A549 (cell line): ENCODE measurements around the gene MVK. TPM values are rescaled to one million over a fixed set of nuclear protein-coding genes. Genes with fewer than 3 reads are reported as not detected.

Experiments
- ATAC-seq, 2 experiments: fragments of 200-7000 bp in 1 of 2; fragments of >200 bp in 1 of 2; cut with Nextera tagmentation in 1 of 2; cut with Tn5 transposase in 1 of 2; 3 replicates each; pipeline versions ENCODE4 v1.8.0 to v1.9.1; 2018 to 2020; ENCODE audit warnings: mild to moderate bottlenecking in 1 of 2, moderate library complexity in 1 of 2
- CTCF ChIA-PET: fragments of 300-600 bp; sonication (Branson Sonifier 250); formaldehyde crosslinking; extraction: SDS; loops from one replicate; lab custom pipeline; 2021; ENCODE audit warnings: antibody characterized with exemption, inconsistent platforms; lab: Yijun Ruan, JAX
- POLR2A ChIA-PET: fragments of 350-600 bp; formaldehyde crosslinking; extraction: SDS; loops from one replicate; lab custom pipeline; 2021; ENCODE audit warnings: antibody characterized with exemption, inconsistent platforms; lab: Yijun Ruan, JAX
- DNase-seq, 2 experiments: peaks; one replicate each; pipeline versions ENCODE4 v3.0.0 to v3.0.0-alpha.2; 2011 to 2016; ENCODE audit warnings: low read depth in 1 of 2, low spot score in 1 of 2
- FAIRE-seq: peaks from 2 replicates; lab custom pipeline; 2011; peaks lifted over from hg19 to GRCh38; lab: Jason Lieb, UNC
- H3K27ac ChIP-seq, 2 experiments: fragments of >200 bp; sonication (Bioruptor Twin); formaldehyde crosslinking; 3 replicates each; pipeline ENCODE4 v1.5.1; 2016 to 2017
- H3K4me1 ChIP-seq: fragments of >200 bp; sonication (Bioruptor Twin); formaldehyde crosslinking; 3 replicates; pipeline ENCODE4 v1.6.1; 2016
- H3K4me2 ChIP-seq: fragments of >200 bp; sonication (Bioruptor Twin); formaldehyde crosslinking; 3 replicates; pipeline ENCODE4 v1.6.1; 2016
- H3K4me3 ChIP-seq: fragments of >200 bp; sonication (Bioruptor Twin); formaldehyde crosslinking; 3 replicates; pipeline ENCODE4 v1.5.1; 2016
- H3K9me3 ChIP-seq: fragments of >200 bp; sonication (Bioruptor Twin); formaldehyde crosslinking; 3 replicates; pipeline ENCODE4 v1.6.1; 2016
- BCL3 ChIP-seq: fragments of >200 bp; sonication (Bioruptor Twin); formaldehyde crosslinking; IDR thresholded peaks from 3 replicates; pipeline ENCODE4 v1.6.1; 2016
- BHLHE40 ChIP-seq: IDR thresholded peaks from 2 replicates; pipeline ENCODE4 v1.6.1; 2012; ENCODE audit warnings: low read depth, low read length, inconsistent platforms
- CBX2 ChIP-seq: fragments of 200-600 bp; sonication (generic); IDR thresholded peaks from 2 replicates; pipeline ENCODE4 v1.6.1; 2016; ENCODE audit warnings: low read depth, mild to moderate bottlenecking, borderline replicate concordance
- CHD4 ChIP-seq: fragments of 200-600 bp; sonication (generic); IDR thresholded peaks from 2 replicates; pipeline ENCODE4 v1.6.1; 2016; ENCODE audit warnings: antibody characterized with exemption, mild to moderate bottlenecking, borderline replicate concordance
- CTCF ChIP-seq: fragments of >200 bp; sonication (Bioruptor Twin); formaldehyde crosslinking; IDR thresholded peaks from 3 replicates; pipeline ENCODE4 v1.5.1; 2016
- E2F6 ChIP-seq: IDR thresholded peaks from 2 replicates; pipeline ENCODE4 v1.6.1; 2012; ENCODE audit warnings: low read depth, borderline replicate concordance
- EHF ChIP-seq: fragments of 250-450 bp; sonication (Bioruptor Pico); IDR thresholded peaks from 2 replicates; pipeline ENCODE4 v1.5.0; 2020; ENCODE audit warnings: mild to moderate bottlenecking
- EHMT2 ChIP-seq: fragments of 200-600 bp; sonication (generic); IDR thresholded peaks from 2 replicates; pipeline ENCODE4 v1.6.1; 2016; ENCODE audit warnings: antibody characterized with exemption, low read depth, mild to moderate bottlenecking, moderate library complexity
- EP300 ChIP-seq, 2 experiments: fragments of >200 bp; sonication (Bioruptor Twin); formaldehyde crosslinking; IDR thresholded peaks; 2 replicates in 1 of 2; 3 replicates in 1 of 2; pipeline ENCODE4 v1.6.1; 2016 to 2017
- ESRRA ChIP-seq: fragments of 150-350 bp; IDR thresholded peaks from 2 replicates; pipeline ENCODE4 v1.6.1; 2014; ENCODE audit warnings: mild to moderate bottlenecking, low read length, borderline replicate concordance
- FOXS1 ChIP-seq: fragments of 250-450 bp; sonication (Bioruptor Pico); IDR thresholded peaks from 2 replicates; pipeline ENCODE4 v1.5.0; 2020; ENCODE audit warnings: mild to moderate bottlenecking, moderate library complexity
- HDAC2 ChIP-seq: fragments of 200-600 bp; sonication (generic); IDR thresholded peaks from 2 replicates; pipeline ENCODE4 v1.6.1; 2016
- HES2 ChIP-seq: fragments of >200 bp; sonication (Bioruptor Twin); formaldehyde crosslinking; IDR thresholded peaks from 2 replicates; pipeline ENCODE4 v1.6.1; 2016
- HMGXB4 ChIP-seq: fragments of 250-450 bp; sonication (Bioruptor Pico); IDR thresholded peaks from 2 replicates; pipeline ENCODE4 v1.5.0; 2021; ENCODE audit warnings: mild to moderate bottlenecking, moderate library complexity, borderline replicate concordance
- HOXA7 ChIP-seq: fragments of 250-450 bp; sonication (Bioruptor Pico); IDR thresholded peaks from 2 replicates; pipeline ENCODE4 v1.5.0; 2020; ENCODE audit warnings: mild to moderate bottlenecking, moderate library complexity
- HOXB5 ChIP-seq: fragments of 250-450 bp; sonication (Bioruptor Pico); IDR thresholded peaks from 2 replicates; pipeline ENCODE4 v1.5.0; 2020; ENCODE audit warnings: mild to moderate bottlenecking, moderate library complexity
- KDM1A ChIP-seq: fragments of 200-600 bp; sonication (generic); IDR thresholded peaks from 2 replicates; pipeline ENCODE4 v1.6.1; 2016; ENCODE audit warnings: low read depth, mild to moderate bottlenecking
- MAFK ChIP-seq: fragments of 450-650 bp; IDR thresholded peaks from 2 replicates; pipeline ENCODE4 v1.6.1; 2014; ENCODE audit not compliant: partially characterized antibody
- MAZ ChIP-seq: fragments of 150-350 bp; IDR thresholded peaks from 2 replicates; pipeline ENCODE4 v1.6.1; 2014; ENCODE audit warnings: antibody characterized with exemption, low read depth, low read length, borderline replicate concordance
- NFE2L2 ChIP-seq: fragments of 150-350 bp; conservative IDR thresholded peaks from 2 replicates; pipeline ENCODE4 v1.6.1; 2014; ENCODE audit warnings: low read length
- RCOR1 ChIP-seq: fragments of 150-350 bp; IDR thresholded peaks from 2 replicates; pipeline ENCODE4 v1.6.1; 2014; ENCODE audit warnings: antibody characterized with exemption, low read length, low read depth
- REST ChIP-seq: fragments of 200-600 bp; sonication (generic); IDR thresholded peaks from 2 replicates; pipeline ENCODE4 v1.6.1; 2016; ENCODE audit warnings: antibody characterized with exemption, mild to moderate bottlenecking, moderate library complexity
- RNF2 ChIP-seq: fragments of 200-600 bp; sonication (generic); IDR thresholded peaks from 2 replicates; pipeline ENCODE4 v1.6.1; 2016; ENCODE audit warnings: low read depth, mild to moderate bottlenecking, antibody characterized with exemption, moderate library complexity, borderline replicate concordance
- SREBF2 ChIP-seq: fragments of 450-650 bp; IDR thresholded peaks from 2 replicates; pipeline ENCODE4 v1.6.1; 2014; ENCODE audit warnings: mild to moderate bottlenecking, moderate library complexity
- TFCP2L1 ChIP-seq: fragments of 250-450 bp; sonication (Bioruptor Pico); IDR thresholded peaks from 2 replicates; pipeline ENCODE4 v1.5.0; 2021; ENCODE audit warnings: mild to moderate bottlenecking
- ZFP36 ChIP-seq: fragments of 450-650 bp; IDR thresholded peaks from 2 replicates; pipeline ENCODE4 v1.6.1; 2014; ENCODE audit warnings: borderline replicate concordance; ENCODE audit not compliant: partially characterized antibody
- WGBS: methylation state at CpG from one replicate; pipeline ENCODE4 v1.1.6; 2017; ENCODE audit errors: missing lambda C conversion rate; 5-methylcytosine and 5-hydroxymethylcytosine counted together
- polyA plus RNA-seq, 4 experiments: library from polyadenylated mRNA; depleted of rRNA in 3 of 4; stranded (reverse); fragments of >200 nt; fragmentation: RNase III in 1 of 4; extraction: RNeasy Plus Mini Kit Qiagen cat#74134 plus additional on column Dnase treatment in 1 of 4; gene quantifications; 2 replicates in 3 of 4; 3 replicates in 1 of 4; pipeline ENCODE4 v1.2.3, GENCODE V29; 2011 to 2017

Gene MVK
- polyA plus RNA-seq, 2 of the 4 experiments (the other 2 are of a cell fraction) = 5.9 to 14.8 TPM

- FAIRE-seq (no peak), ATAC-seq (no peak), DNase-seq (no peak)
- 73% methylated on average over 4 of the region's 4 CpGs for WGBS
- Histone ChIP-seq H3K9me3 (peaks cover 4% of the 10 kb centered on the region; the same call in 2 of the 3 replicates), H3K4me3 (no peak overlapping the region), H3K4me2 (no peak overlapping the region), H3K27ac (no peak overlapping the region), H3K4me1 (no peaks in the 10 kb centered on the region)
- TF ChIP-seq REST (no peak), HOXB5 (CRISPR knock-in tag) (no peak), EHMT2 (no peak), EHF (CRISPR knock-in tag) (no peak), RNF2 (no peak), EP300 (IDR thresholded peaks at IDR 0.05) (no peak), ESRRA (no peak), FOXS1 (CRISPR knock-in tag) (no peak), CTCF (no peak), BHLHE40 (no peak), HOXA7 (CRISPR knock-in tag) (no peak), SREBF2 (no peak), CBX2 (no peak), MAZ (no peak), TFCP2L1 (no peak), HDAC2 (no peak), E2F6 (no peak), ZFP36 (no peak), RCOR1 (no peak)
- POLR2A ChIA-PET = no interaction called here
- CTCF ChIA-PET = interaction anchor here (1.1 to 1.2 kb wide), 2 partner anchors 12 to 212 kb away, joined by 3 to 4 read pairs; no protein-coding TSS in a partner anchor
Measured at GRCh38 chr12:109562871-109563270, 10.7 kb upstream of the MVK start.

GRCh38 chr12:109563291-109564284 lies 10.0 kb upstream of the MVK start:
- no peak overlapping the region for H3K4me3 ChIP-seq
- ATAC-seq (no peak), FAIRE-seq (no peak), DNase-seq (no peak)
- CTCF ChIA-PET = interaction anchor here (1.1 to 1.5 kb wide), 3 partner anchors 11 to 212 kb away, joined by 3 to 5 read pairs (median 4); no protein-coding TSS in a partner anchor
- POLR2A ChIA-PET = no interaction called here
- WGBS = 94% methylated on average over 24 of the region's 30 CpGs
- no peaks in the 10 kb centered on the region for H3K4me1 ChIP-seq
- no peak overlapping the region for H3K4me2 ChIP-seq
- H3K27ac ChIP-seq = no peak overlapping the region
- peaks cover 4% of the 10 kb centered on the region; the same call in 2 of the 3 replicates for H3K9me3 ChIP-seq
- TF ChIP-seq BCL3 (no peak), CHD4 (no peak), RCOR1 (no peak), HMGXB4 (CRISPR knock-in tag) (no peak), MAZ (no peak), NFE2L2 (no peak), HES2 (no peak), MAFK (no peak), KDM1A (no peak)
